Suppressor macrophage treated with lipopolysaccharide for 1 hour (primary cell): Measurements from ENCODE around the gene KRT86.
"Not testable (repeated sequence)": the region's sequence is repeated elsewhere in the genome, so short reads cannot be mapped to it uniquely, and the experiment has no call there.

Experiments used
- DNase-seq, 3 donors: peaks; one replicate each; pipeline ENCODE4 v3.0.0-alpha.2; 2020 to 2022

Gene KRT86

DNA sequence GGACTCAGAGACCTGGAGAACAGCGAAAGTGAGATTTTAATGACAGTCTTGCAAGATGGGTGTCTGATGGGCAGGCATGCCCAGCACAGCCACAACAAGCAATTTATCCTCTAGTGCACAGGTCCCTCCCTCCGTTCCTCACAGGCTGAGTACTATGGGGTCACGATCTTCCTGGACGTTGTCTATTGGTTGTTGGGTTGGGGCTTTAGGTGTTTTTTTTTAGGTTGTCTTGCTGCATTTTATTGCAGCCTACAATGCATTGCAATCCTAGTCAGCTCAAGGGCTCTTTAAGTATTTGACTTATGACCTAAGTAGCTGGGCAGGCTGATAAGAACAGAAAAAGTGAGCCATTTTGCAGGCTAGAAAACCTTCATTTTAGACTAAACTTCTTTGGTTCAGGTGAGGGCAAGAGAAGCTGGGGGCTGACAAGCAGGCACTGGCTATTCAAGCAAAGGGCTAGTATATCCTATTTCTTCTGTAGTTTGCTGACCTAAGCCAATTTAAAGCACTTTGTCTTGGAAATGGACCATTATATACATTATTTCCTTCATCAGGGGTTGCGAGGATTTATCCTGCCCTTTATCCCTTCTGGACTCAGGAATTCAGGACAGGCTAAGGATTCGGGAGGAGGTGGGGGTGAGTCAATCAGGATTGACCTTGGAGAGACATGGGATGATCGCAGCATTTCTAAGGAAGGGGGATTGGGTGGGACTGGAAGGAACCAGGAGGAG is 35.4 kb upstream of the KRT86 start:
- no peak for DNase-seq

DNA sequence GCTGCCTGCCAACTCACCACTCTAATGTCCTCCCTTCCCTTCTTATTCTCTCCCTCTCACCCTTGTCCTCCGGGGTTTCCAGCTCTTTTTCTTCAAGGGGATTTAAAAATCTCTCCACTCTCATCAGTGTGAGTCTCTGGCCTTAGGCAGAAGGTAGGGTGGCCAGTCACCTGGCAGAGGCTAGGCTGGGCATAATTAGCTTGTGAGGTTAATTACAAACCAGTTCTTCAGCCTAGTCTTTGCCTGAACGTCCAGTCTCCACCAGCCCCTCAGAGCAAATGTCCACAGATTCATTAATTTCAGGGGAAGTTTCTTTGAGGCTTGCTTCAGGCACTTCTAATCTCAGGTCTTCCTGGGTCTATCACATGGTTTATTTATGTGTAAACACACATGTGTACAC is 34.7 kb upstream of the KRT86 start:
- no peak for DNase-seq

- not testable (repeated sequence) for DNase-seq
Observed at GRCh38 chr12:52240247-52240646, 34.2 kb upstream of the KRT86 start.

DNA sequence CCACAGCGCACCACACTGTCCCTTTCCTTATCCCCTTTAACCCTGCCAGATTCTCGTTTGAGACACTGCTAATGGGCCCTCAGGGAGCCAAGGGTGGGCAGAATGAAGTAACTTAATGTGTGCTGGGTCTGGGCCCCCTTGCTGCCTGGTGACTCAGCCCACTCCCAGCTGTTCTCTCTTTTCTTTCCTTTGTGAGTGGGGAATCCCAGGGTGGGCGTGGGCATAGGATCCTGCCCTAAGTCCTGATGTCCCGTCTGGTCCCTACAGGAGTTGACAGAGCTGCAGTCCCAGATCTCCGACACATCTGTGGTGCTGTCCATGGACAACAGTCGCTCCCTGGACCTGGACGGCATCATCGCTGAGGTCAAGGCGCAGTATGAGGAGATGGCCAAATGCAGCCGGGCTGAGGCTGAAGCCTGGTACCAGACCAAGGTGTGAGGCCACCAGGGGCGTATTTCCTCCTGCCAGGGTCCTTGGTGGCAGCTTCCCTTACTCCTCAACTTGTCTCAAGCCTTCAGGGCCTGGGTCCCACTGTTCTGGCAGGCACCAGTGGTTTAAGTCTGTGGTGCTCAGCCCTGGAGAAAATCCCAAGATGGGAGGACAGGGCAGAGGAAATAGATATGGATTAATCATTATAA is 33.1 kb upstream of the KRT86 start:
- peak; percentile 42 to 62 (median 51) for DNase-seq

- no peak for DNase-seq
Observed at GRCh38 chr12:52242442-52243258, 31.8 kb upstream of the KRT86 start.

GRCh38 chr12:52243259-52243855 is 31.1 kb upstream of the KRT86 start:
- DNase-seq = no peak

- peak; percentile 93 to 94 (median 94) for DNase-seq
Observed at GRCh38 chr12:52243856-52244614, 30.4 kb upstream of the KRT86 start.

DNA sequence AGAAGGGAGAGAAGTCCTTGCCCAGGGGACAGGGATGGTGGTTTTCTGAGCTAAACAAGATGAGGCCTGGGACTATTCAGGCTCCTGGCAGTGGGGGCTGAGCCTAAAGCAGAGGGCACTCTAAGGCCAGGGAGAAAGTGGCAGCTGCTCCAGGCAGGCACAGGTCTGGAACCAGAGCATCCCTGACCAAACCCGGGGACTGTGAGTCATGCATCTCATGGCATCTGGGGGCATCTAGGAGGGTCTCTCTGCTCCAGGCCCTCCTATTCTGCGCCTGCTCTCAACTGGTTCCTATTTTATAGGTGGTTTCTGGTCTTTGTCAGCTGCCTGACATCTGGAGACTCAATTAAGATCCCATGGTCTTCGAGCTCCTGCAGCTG is 29.8 kb upstream of the KRT86 start:
- DNase-seq = no peak

DNA sequence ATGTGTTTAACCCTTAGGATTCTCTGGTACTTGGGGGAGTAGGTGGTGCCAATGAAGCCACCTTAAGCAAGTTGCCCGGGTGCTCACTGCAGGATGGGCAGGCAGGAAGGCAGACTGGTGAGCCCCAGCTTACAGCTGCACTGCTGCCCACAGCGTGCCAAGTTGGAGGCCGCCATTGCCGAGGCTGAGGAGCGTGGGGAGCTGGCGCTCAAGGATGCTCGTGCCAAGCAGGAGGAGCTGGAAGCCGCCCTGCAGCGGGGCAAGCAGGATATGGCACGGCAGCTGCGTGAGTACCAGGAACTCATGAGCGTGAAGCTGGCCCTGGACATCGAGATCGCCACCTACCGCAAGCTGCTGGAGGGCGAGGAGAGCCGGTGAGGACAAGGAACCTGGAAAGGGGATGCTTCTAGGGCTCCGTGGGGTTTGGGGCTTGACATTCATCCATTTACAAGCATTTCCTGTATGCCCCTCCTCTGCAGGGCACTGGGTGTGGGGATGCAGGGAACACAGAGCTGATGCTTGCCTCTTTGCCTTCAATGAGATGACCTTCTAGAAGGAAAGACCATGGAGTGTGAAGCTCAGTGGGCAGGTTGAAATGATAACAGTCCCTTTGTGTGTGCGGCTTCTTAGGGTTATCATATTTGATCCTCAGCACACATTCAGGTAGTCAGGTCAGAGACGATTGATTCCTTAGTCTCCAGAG is 29.0 kb upstream of the KRT86 start:
- no peak for DNase-seq

GRCh38 chr12:52245962-52246569 is 28.4 kb upstream of the KRT86 start:
- no peak for DNase-seq

DNA sequence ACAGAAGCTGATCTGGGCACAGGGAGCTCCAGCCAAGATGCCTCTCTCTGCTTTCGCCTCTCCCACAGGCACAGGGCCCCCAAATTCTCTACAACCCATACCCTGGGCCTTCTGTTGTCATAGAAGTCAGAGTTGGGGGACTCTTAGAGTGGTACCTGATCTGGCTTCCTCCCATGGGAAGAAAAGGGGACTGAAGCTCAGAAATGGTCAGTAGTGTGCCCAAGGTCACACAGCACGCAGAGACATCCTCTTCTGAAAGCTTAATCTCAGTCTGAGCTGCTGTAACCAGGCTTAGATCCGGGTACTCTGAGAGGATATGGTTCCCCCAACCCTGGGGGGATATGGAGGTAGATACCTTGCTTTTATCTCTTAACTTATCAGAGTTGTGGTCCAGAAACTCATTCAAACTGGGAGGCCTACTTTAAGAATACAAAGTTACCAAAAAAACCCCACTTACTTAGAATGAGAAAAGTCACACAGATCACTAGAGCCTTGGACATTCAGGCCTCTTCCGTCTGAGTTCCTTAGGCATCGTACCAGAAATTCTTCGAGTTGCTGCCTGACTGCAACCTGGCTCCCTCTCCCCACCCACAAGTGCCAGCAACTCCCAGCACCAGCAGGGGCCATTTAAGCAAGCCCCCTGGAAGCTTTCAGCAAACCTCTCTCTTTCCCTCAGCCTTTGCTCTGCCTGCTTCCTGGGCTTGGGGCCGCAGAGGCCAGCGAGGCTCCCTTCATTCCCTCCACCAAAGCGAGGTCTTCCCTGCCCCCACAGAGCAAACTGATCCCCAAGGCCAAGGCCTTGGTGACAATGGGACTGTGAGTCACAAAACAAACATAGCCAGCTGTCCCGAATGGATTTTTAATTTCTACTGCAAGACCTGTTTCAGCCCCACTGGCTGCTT is 27.5 kb upstream of the KRT86 start:
- no peak for DNase-seq

DNA sequence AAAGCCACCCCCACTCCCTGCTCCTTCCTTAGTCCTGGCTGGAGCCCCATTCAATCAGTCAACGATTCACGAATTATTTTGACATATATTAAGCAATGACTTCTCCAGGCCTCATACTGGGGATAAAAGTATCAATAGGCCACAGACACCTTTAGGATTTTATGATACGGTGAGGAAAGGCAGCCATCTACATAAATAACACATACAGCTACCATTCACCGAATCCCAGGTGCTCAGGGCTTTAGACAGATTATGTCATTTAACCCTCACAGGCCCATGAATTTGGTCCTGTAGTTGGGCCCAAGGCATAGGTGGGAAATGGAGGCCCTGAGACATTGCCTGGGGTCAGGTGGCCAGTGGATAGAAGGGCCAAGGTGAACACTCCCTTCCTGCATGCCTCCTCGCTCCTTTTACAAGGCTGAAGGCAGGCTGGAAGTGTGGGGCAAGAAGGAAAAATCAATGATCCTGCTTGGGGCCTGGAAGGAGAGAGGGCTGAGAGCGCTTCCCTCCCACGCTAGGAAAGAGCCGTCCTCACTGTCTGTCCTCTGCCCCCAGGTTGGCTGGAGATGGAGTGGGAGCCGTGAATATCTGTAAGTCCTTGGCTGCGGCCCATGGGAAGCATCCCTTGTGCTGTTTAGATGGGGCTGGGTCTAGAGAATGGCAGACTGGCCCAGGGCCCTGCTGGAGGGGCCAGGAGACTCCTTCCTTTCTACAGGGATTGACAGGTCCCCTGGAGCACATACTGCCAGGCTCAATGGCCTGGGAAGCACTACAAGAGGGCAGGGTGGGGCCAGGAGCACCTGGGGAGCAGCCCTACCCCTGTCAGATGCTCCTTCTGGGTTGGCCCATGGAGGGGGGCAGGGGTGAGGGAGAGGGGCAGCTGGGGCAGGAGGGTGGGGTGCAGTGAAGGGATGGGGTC is 26.6 kb upstream of the KRT86 start:
- no peak for DNase-seq

DNA sequence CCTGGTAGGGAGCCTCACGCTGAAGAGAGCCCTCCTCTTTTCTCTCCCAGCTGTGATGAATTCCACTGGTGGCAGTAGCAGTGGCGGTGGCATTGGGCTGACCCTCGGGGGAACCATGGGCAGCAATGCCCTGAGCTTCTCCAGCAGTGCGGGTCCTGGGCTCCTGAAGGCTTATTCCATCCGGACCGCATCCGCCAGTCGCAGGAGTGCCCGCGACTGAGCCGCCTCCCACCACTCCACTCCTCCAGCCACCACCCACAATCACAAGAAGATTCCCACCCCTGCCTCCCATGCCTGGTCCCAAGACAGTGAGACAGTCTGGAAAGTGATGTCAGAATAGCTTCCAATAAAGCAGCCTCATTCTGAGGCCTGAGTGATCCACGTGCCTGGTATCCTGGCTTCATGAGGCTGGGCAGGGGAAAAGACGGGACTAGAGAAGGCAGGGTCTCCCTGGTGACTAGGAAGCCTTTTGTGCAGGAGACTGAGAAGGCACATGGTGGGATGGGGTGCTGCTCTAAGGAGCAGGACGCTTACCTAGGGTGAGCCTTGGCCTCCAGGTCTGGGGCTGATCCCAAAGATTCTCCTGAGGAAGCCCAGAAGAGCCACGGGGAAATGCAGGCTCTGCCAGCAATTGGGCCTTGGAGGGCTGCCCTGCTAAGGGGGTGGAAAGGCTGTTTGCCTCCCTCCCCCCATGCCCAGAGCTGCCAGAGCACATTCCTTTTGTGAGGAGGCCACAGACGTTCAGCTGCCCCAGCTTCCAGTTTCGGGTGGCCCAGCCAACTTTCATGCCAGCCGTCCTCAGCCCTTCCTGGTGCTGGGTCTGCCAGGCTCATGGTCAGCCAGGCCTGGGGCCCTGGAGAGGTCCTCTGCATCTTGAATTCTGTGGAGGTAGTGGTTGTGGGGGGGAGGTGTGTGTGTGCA is 25.6 kb upstream of the KRT86 start:
- DNase-seq = no peak

DNA sequence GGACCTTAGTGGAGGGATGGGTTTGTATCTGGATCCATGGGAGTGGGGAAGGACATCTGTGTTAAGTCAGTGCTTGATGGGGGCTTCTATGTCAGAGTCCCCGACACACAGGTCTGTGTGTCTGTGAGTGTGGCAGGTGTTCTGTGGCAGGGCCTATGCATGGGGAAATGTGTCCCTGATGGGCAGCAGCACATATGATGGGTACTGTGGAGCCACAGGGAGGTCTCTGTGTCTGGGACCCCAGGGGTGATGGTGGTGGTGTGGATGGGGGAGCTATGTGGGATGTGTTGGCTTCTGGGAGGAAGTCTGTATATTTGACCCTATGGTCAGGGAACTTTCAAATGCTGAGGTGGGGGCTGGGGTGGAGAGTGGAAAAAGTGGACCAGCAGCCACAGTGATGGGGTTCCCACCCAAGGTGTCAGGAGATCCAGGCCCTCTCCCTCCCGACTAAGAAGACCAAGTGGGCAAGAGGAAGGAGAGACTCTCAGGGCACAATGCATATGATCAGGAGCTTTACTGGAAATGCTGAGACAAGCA is 24.9 kb upstream of the KRT86 start:
- no peak for DNase-seq

- DNase-seq = no peak
Observed at GRCh38 chr12:52250048-52250990, 24.1 kb upstream of the KRT86 start.

- no peak for DNase-seq
Observed at GRCh38 chr12:52251367-52252051, 22.9 kb upstream of the KRT86 start.
